GM23338 (cell line): ENCODE measurements around the gene MTHFS. TPM values are rescaled to one million over a fixed set of nuclear protein-coding genes. Genes with fewer than 3 reads are reported as not detected.

Source experiments
- ATAC-seq: fragments of 200-7000 bp; cut with Tn5 transposase; 3 replicates; pipeline ENCODE4 v1.9.1; 2020
- DNase-seq: peaks from one replicate; pipeline ENCODE4 v3.0.0-alpha.2; 2015; ENCODE audit warnings: low spot score
- H2AFZ ChIP-seq: fragments of 200-600 bp; sonication (generic); 2 replicates; pipeline ENCODE4 v1.8.0; 2016; ENCODE audit warnings: antibody characterized with exemption, mild to moderate bottlenecking, moderate library complexity
- H3F3A ChIP-seq: fragments of 200-600 bp; sonication (generic); replicated peaks from 2 replicates; pipeline ENCODE4 v1.8.0; 2017; ENCODE audit warnings: antibody characterized with exemption, mixed run types, low read depth
- H3K27ac ChIP-seq: fragments of 200-600 bp; sonication (generic); 2 replicates; pipeline ENCODE4 v1.6.1; 2016; ENCODE audit warnings: low read depth
- H3K27me3 ChIP-seq: fragments of 200-600 bp; sonication (generic); 2 replicates; pipeline ENCODE4 v1.8.0; 2016; ENCODE audit warnings: mild to moderate bottlenecking, mixed run types, moderate library complexity; ENCODE audit not compliant: insufficient read depth
- H3K36me3 ChIP-seq: fragments of 200-600 bp; sonication (generic); 2 replicates; pipeline ENCODE4 v1.8.0; 2016; ENCODE audit warnings: mild to moderate bottlenecking; ENCODE audit not compliant: insufficient read depth
- H3K4me1 ChIP-seq: fragments of 200-600 bp; sonication (generic); 2 replicates; pipeline ENCODE4 v1.8.0; 2016; ENCODE audit warnings: mild to moderate bottlenecking, moderate library complexity; ENCODE audit not compliant: insufficient read depth
- H3K4me2 ChIP-seq: fragments of 200-600 bp; sonication (generic); 2 replicates; pipeline ENCODE4 v1.7.1; 2017; ENCODE audit warnings: mixed run types
- H3K4me3 ChIP-seq: fragments of 200-600 bp; sonication (generic); 2 replicates; pipeline ENCODE4 v1.6.1; 2016; ENCODE audit warnings: mixed run types
- H3K79me2 ChIP-seq: fragments of 200-600 bp; sonication (generic); replicated peaks from 2 replicates; pipeline ENCODE4 v1.8.0; 2017; ENCODE audit warnings: mild to moderate bottlenecking; ENCODE audit not compliant: insufficient read depth
- H3K9me2 ChIP-seq: fragments of 200-600 bp; sonication (generic); 2 replicates; pipeline ENCODE4 v1.8.0; 2017; ENCODE audit not compliant: insufficient read depth
- H4K20me1 ChIP-seq: fragments of 200-600 bp; sonication (generic); replicated peaks from 2 replicates; pipeline ENCODE4 v1.8.0; 2017; ENCODE audit warnings: mild to moderate bottlenecking; ENCODE audit not compliant: insufficient read depth
- H3K27ac Mint-ChIP-seq: 2 replicates; pipeline ENCODE4 v1.8.0; 2020; ENCODE audit warnings: inconsistent platforms, mild to moderate bottlenecking, moderate library complexity, mixed read lengths
- H3K27me3 Mint-ChIP-seq: 3 replicates; pipeline ENCODE4 v1.8.0; 2022; ENCODE audit warnings: low read depth, mild to moderate bottlenecking, moderate library complexity, mixed read lengths, inconsistent platforms; ENCODE audit not compliant: insufficient read depth, poor library complexity
- H3K36me3 Mint-ChIP-seq: 3 replicates; pipeline ENCODE4 v1.8.0; 2021; ENCODE audit warnings: low read depth, mild to moderate bottlenecking, inconsistent platforms, moderate library complexity, mixed read lengths
- H3K4me1 Mint-ChIP-seq: 3 replicates; pipeline ENCODE4 v1.8.0; 2020; ENCODE audit warnings: mild to moderate bottlenecking, inconsistent platforms, mixed read lengths
- H3K4me3 Mint-ChIP-seq: 3 replicates; pipeline ENCODE4 v1.8.0; 2021; ENCODE audit warnings: moderate library complexity, mild to moderate bottlenecking, inconsistent platforms, mixed read lengths
- H3K9me3 Mint-ChIP-seq: 3 replicates; pipeline ENCODE4 v1.8.0; 2020; ENCODE audit warnings: moderate library complexity, mild to moderate bottlenecking, inconsistent platforms, mixed read lengths
- CREB1 ChIP-seq: fragments of 250-450 bp; sonication (Bioruptor Pico); IDR thresholded peaks from 2 replicates; pipeline ENCODE4 v1.5.0; 2020; ENCODE audit warnings: low read depth, mild to moderate bottlenecking, moderate library complexity
- EZH2phosphoT487 ChIP-seq: fragments of 200-600 bp; sonication (generic); IDR thresholded peaks from one replicate; pipeline ENCODE4 v1.8.1; 2018; ENCODE audit warnings: antibody characterized with exemption; ENCODE audit not compliant: unreplicated experiment
- NANOG ChIP-seq: IDR thresholded peaks from 2 replicates; pipeline ENCODE4 v1.6.1; 2016; ENCODE audit warnings: antibody characterized with exemption, borderline replicate concordance
- POLR2AphosphoS5 ChIP-seq: IDR thresholded peaks from 2 replicates; pipeline ENCODE4 v1.6.1; 2016; ENCODE audit warnings: antibody characterized with exemption, low read depth
- REST ChIP-seq: IDR thresholded peaks from one replicate; pipeline ENCODE4 v1.6.1; 2018; ENCODE audit warnings: antibody characterized with exemption; ENCODE audit not compliant: unreplicated experiment
- ZNF331 ChIP-seq: fragments of 250-450 bp; sonication (Bioruptor Pico); IDR thresholded peaks from 2 replicates; pipeline ENCODE4 v1.5.0; 2020; ENCODE audit warnings: low read depth, mild to moderate bottlenecking, moderate library complexity
- ZNF462 ChIP-seq: fragments of 250-450 bp; sonication (Bioruptor Pico); IDR thresholded peaks from 2 replicates; pipeline ENCODE4 v1.5.0; 2020; ENCODE audit warnings: mild to moderate bottlenecking, moderate library complexity
- polyA plus RNA-seq: library from polyadenylated mRNA; unstranded; fragments of >200 nt; fragmentation: Nextera tagmentation; extraction: Ambion mirVana; gene quantifications from 2 replicates; pipeline ENCODE4 v1.2.1, GENCODE V29; 2016
- total RNA-seq: library from RNA; depleted of rRNA; stranded (reverse); fragments of >200 nt; shearing (Covaris generic); gene quantifications from 2 replicates; pipeline ENCODE4 v1.2.3, GENCODE V29; 2014

MTHFS gene
- total and polyA plus RNA-seq, 2 experiments from 2014 or later: 33.2 to 62.0 TPM

- Mint-ChIP-seq H3K27me3 (peaks cover 2% of the 10 kb centered on the region), H3K27ac (no peak overlapping the region), H3K36me3 (peaks cover 32% of the 10 kb centered on the region), H3K9me3 (peaks cover 3% of the 10 kb centered on the region; the same call in 1 of the 3 replicates), H3K4me3 (no peak overlapping the region), H3K4me1 (peaks cover 2% of the 10 kb centered on the region; the same call in 1 of the 3 replicates)
- H3K4me3 ChIP-seq: no peak overlapping the region
- ATAC-seq: no peak
- H2AFZ ChIP-seq: no peak overlapping the region
- H3K36me3 ChIP-seq: no peaks in the 10 kb centered on the region
- no peak for DNase-seq
- no peaks in the 10 kb centered on the region for H3K27me3 ChIP-seq
- H3K4me1 ChIP-seq: no peaks in the 10 kb centered on the region
- TF ChIP-seq REST (no peak), ZNF462 (CRISPR knock-in tag) (no peak), CREB1 (CRISPR knock-in tag) (no peak), POLR2AphosphoS5 (no peak), ZNF331 (CRISPR knock-in tag) (no peak), NANOG (no peak), EZH2phosphoT487 (no peak)
- no peak overlapping the region for H3K27ac ChIP-seq
- H3K79me2 ChIP-seq: no peaks in the 10 kb centered on the region
- H3K4me2 ChIP-seq: no peak overlapping the region
- no peaks in the 10 kb centered on the region for H4K20me1 ChIP-seq
- H3K9me2 ChIP-seq: no peaks in the 10 kb centered on the region
- no peaks in the 10 kb centered on the region for H3F3A ChIP-seq
Observed at GRCh38 chr15:79831604-79832003, 65.2 kb downstream of the MTHFS start.
